CD4-positive, alpha-beta T cell (primary cell): ENCODE data around the gene ARMH3. TPM values are rescaled to one million over a fixed set of nuclear protein-coding genes. Genes with fewer than 3 reads are reported as not detected.
A peak's percentile ranks its signal among the peaks of the same experiment; 100 is the strongest.

ENCODE experiments used
- ATAC-seq: fragments of 200-7000 bp; cut with Tn5 transposase; one replicate; pipeline ENCODE4 v1.10.0; 2022; ENCODE audit warnings: mild to moderate bottlenecking; ENCODE audit not compliant: poor library complexity
- CTCF ChIA-PET: fragments of 350-600 bp; sonication (Branson Sonifier 250); formaldehyde crosslinking; loops from one replicate; lab custom pipeline; 2021; ENCODE audit warnings: antibody characterized with exemption, inconsistent platforms; lab: Charles Lee
- POLR2A ChIA-PET: fragments of 350-600 bp; sonication (Branson Sonifier 250); formaldehyde crosslinking; loops from one replicate; lab custom pipeline; 2021; ENCODE audit warnings: antibody characterized with exemption, inconsistent platforms; lab: Charles Lee
- DNase-seq, 14 experiments: peaks; one replicate each; pipeline ENCODE4 v3.0.0-alpha.2; 2013 to 2020; ENCODE audit warnings: mixed read lengths in 2 of 14
- H3K27ac ChIP-seq, 2 donors: one replicate each; pipeline versions ENCODE4 v1.5.1 to v1.7.0; 2013; ENCODE audit warnings: low read length in 2 of 2, low read depth in 1 of 2, mild to moderate bottlenecking in 1 of 2
- H3K27me3 ChIP-seq, 2 experiments: 1 replicate in 1 of 2; 2 replicates in 1 of 2; pipeline versions ENCODE4 v1.6.1 to v1.7.0; 2013; ENCODE audit warnings: low read length in 2 of 2, control low read depth in 1 of 2, mild to moderate bottlenecking in 1 of 2, moderate library complexity in 1 of 2; ENCODE audit not compliant: insufficient read depth in 2 of 2, control insufficient read depth in 1 of 2
- H3K36me3 ChIP-seq: one replicate; pipeline ENCODE4 v1.6.1; 2013; ENCODE audit warnings: low read length, control low read depth; ENCODE audit not compliant: insufficient read depth
- H3K4me1 ChIP-seq: one replicate; pipeline ENCODE4 v1.6.1; 2013; ENCODE audit warnings: low read length, control low read depth; ENCODE audit not compliant: insufficient read depth
- H3K4me3 ChIP-seq: one replicate; pipeline ENCODE4 v1.5.1; 2013; ENCODE audit warnings: mild to moderate bottlenecking, low read length, moderate library complexity
- H3K9me3 ChIP-seq, 2 experiments: 1 replicate in 1 of 2; 2 replicates in 1 of 2; pipeline versions ENCODE4 v1.6.1 to v1.7.0; 2013; ENCODE audit warnings: low read length in 2 of 2, mild to moderate bottlenecking in 2 of 2, control low read depth in 1 of 2, moderate library complexity in 1 of 2; ENCODE audit not compliant: control insufficient read depth in 1 of 2, insufficient read depth in 1 of 2
- H3K27ac Mint-ChIP-seq: one replicate; pipeline ENCODE4 v1.8.0; 2020; ENCODE audit warnings: mixed read lengths
- H3K27me3 Mint-ChIP-seq: one replicate; pipeline ENCODE4 v1.8.0; 2021; ENCODE audit warnings: mixed read lengths
- H3K36me3 Mint-ChIP-seq: one replicate; pipeline ENCODE4 v1.8.0; 2021; ENCODE audit warnings: low read depth, mixed read lengths
- H3K4me1 Mint-ChIP-seq: one replicate; pipeline ENCODE4 v1.8.0; 2021; ENCODE audit warnings: low read depth, mixed read lengths
- H3K4me3 Mint-ChIP-seq: one replicate; pipeline ENCODE4 v1.8.0; 2020; ENCODE audit warnings: mild to moderate bottlenecking, mixed read lengths
- H3K9me3 Mint-ChIP-seq: one replicate; pipeline ENCODE4 v1.8.0; 2020; ENCODE audit warnings: mixed read lengths
- CTCF ChIP-seq: fragments of 200-600 bp; IDR thresholded peaks from one replicate; pipeline ENCODE4 v1.8.0; 2022; ENCODE audit warnings: antibody characterized with exemption, mild to moderate bottlenecking
- intact Hi-C, 2 experiments: fragments of 100-400 bp; cut with DNase I in 1 of 2; cut with micrococcal nuclease in 1 of 2; formaldehyde crosslinking; loops; one replicate each; pipeline versions ENCODE4 v1.15.1 to v1.9.0; 2023 to 2025; cut with DNase I, micrococcal nuclease
- total RNA-seq, 174 experiments: library from RNA in 2 of 174; stranded (reverse) in 2 of 174; gene quantifications; one replicate each; pipeline ENCODE4 v1.2.3 and lab custom pipeline; 2021 to 2026

The ARMH3 gene
- total RNA-seq, 2 experiments from 2014 or later = 17.7 to 18.9 TPM

GRCh38 chr10:101832325-101832771, 223.6 kb downstream of the ARMH3 start:
- Mint-ChIP-seq H3K9me3 (no peaks in the 10 kb centered on the region), H3K4me1 (peaks cover 62% of the 10 kb centered on the region), H3K27ac (peak overlapping the region; percentile 99), H3K27me3 (peaks cover 5% of the 10 kb centered on the region), H3K36me3 (peaks cover 9% of the 10 kb centered on the region), H3K4me3 (no peak overlapping the region)
- intact Hi-C loops = loop anchor here (5.0 kb wide), 3 partner anchors 50 to 285 kb away; partner anchors contain the start of genes NPM3 (in 2 of the 2) and ARMH3 (in 1 of the 2)
- CTCF ChIA-PET = interaction anchor here (5.3 kb wide), 1 partner anchor 9 kb away, joined by 24 read pairs; no protein-coding TSS in a partner anchor
- no peak for TF ChIP-seq CTCF
- POLR2A ChIA-PET = interaction anchor here (16.7 kb wide), 1 partner anchor 15 kb away, joined by 223 read pairs; the partner anchor contains the start of gene OGA
- DNase-seq (no peak), ATAC-seq (no peak)
- no peaks in the 10 kb centered on the region for H3K27me3 ChIP-seq
- H3K36me3 ChIP-seq = no peaks in the 10 kb centered on the region
- H3K4me1 ChIP-seq = peaks cover 79% of the 10 kb centered on the region
- H3K4me3 ChIP-seq = no peak overlapping the region
- H3K27ac ChIP-seq = peak overlapping the region in 1 of 2 donors; percentile 85
- H3K9me3 ChIP-seq = no peaks in the 10 kb centered on the region

- ChIA-PET POLR2A (interaction anchor here (0.6 to 16.7 kb wide), 6 partner anchors 10 to 320 kb away, joined by 3 to 223 read pairs (median 4); partner anchors contain the start of genes LDB1, NPM3 and OGA), CTCF (interaction anchor here (5.3 kb wide), 1 partner anchor 10 kb away, joined by 24 read pairs; no protein-coding TSS in a partner anchor)
- Histone ChIP-seq H3K4me3 (peak overlapping the region; percentile 63), H3K4me1 (peaks cover 77% of the 10 kb centered on the region), H3K9me3 (no peaks in the 10 kb centered on the region), H3K36me3 (no peaks in the 10 kb centered on the region), H3K27me3 (no peaks in the 10 kb centered on the region), H3K27ac (peak overlapping the region; percentile 76 to 85)
- intact Hi-C loops = loop anchor here (5.0 kb wide), 3 partner anchors 49 to 286 kb away; partner anchors contain the start of genes NPM3 (in 2 of the 2) and ARMH3 (in 1 of the 2)
- DNase-seq (no peak), ATAC-seq (no peak)
- H3K4me3 Mint-ChIP-seq = peak overlapping the region; percentile 94
- peaks cover 62% of the 10 kb centered on the region for H3K4me1 Mint-ChIP-seq
- peaks cover 9% of the 10 kb centered on the region for H3K36me3 Mint-ChIP-seq
- peak overlapping the region; percentile 99 for H3K27ac Mint-ChIP-seq
- peaks cover 5% of the 10 kb centered on the region for H3K27me3 Mint-ChIP-seq
- no peak for TF ChIP-seq CTCF
- H3K9me3 Mint-ChIP-seq = no peaks in the 10 kb centered on the region
Observed at GRCh38 chr10:101831169-101831811, 224.7 kb downstream of the ARMH3 start.

- H3K9me3 ChIP-seq = no peaks in the 10 kb centered on the region
- Mint-ChIP-seq H3K27ac (peak overlapping the region; percentile 99), H3K4me3 (peak overlapping the region; percentile 94), H3K36me3 (peaks cover 9% of the 10 kb centered on the region), H3K4me1 (peaks cover 55% of the 10 kb centered on the region), H3K27me3 (peaks cover 5% of the 10 kb centered on the region), H3K9me3 (no peaks in the 10 kb centered on the region)
- no peak for TF ChIP-seq CTCF
- H3K4me3 ChIP-seq = peak overlapping the region; percentile 63
- no peaks in the 10 kb centered on the region for H3K27me3 ChIP-seq
- H3K36me3 ChIP-seq = no peaks in the 10 kb centered on the region
- ATAC-seq (peak; percentile 79), DNase-seq (peak; percentile 91 to 99 (median 94))
- H3K27ac ChIP-seq = peak overlapping the region; percentile 76 to 85
- CTCF ChIA-PET = interaction anchor here (5.3 kb wide), 1 partner anchor 11 kb away, joined by 24 read pairs; no protein-coding TSS in a partner anchor
- H3K4me1 ChIP-seq = peaks cover 69% of the 10 kb centered on the region
- POLR2A ChIA-PET = interaction anchor here (0.6 to 16.7 kb wide), 6 partner anchors 11 to 321 kb away, joined by 3 to 223 read pairs (median 4); partner anchors contain the start of genes LDB1, NPM3 and OGA
- intact Hi-C loops = loop anchor here (1.0 to 5.0 kb wide), 5 partner anchors 11 to 287 kb away; partner anchors contain the start of genes NPM3 (in 2 of the 2), ARMH3 (in 1 of the 2) and OGA (in 1 of the 2)
Observed at GRCh38 chr10:101830322-101831168, 225.4 kb downstream of the ARMH3 start.
